HG03139 (cell line): ENCODE data around the gene UXS1.

Source experiments
- ATAC-seq: cut with Tn5 transposase; IDR thresholded peaks from one replicate; pipeline ENCODE4 v1.9.1; 2021; ENCODE audit not compliant: unreplicated experiment

UXS1 gene

GRCh38 chr2:106054880-106055655 is 139.0 kb downstream of the UXS1 start:
- ATAC-seq = no peak

- ATAC-seq = no peak
Measured at GRCh38 chr2:106054321-106054720, 139.8 kb downstream of the UXS1 start.

GRCh38 chr2:106053581-106053980 is 140.5 kb downstream of the UXS1 start:
- ATAC-seq = no peak

DNA sequence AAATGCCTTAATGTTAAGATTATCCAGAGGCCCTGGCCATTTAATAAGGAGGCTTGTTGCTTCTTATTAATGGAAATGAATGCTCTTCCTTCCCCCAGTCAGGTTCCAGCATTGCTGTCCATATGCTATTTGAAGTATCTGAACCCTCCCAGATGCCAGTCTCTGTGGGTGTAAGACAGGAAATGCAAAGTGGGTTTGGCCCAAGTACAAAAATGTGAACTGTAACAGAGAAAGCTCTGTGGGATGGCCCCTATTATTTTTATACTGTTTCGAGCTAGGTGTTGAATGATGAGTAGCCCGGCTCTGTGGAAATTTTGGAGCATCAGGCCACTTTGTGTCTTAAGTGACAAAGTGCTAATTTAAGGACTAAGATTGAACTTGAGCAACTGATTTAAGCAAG is 141.0 kb downstream of the UXS1 start:
- ATAC-seq = no peak

GRCh38 chr2:106044859-106045258 is 149.2 kb downstream of the UXS1 start:
- no peak for ATAC-seq

DNA sequence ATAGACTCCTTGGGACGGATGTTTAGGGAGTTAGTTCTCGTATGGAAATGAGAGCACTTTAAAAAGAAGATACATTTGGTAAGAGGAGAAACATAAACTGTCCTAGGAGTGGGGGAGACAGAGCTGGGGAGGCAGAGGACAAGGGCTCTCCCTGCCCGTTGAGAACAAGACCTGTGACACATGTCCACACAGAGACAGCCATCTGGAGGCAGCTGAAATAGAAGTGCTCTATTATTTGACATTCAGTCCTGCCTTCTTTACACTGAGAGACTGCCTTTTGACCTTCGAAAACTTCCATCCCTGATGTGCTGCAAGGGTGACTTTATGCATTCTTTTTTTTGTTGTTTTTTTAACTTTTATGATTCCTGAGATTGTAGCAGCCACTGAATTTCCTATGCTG is 150.1 kb downstream of the UXS1 start:
- no peak for ATAC-seq
